ENCODE data around the gene INMT.

GRCh38 chr7:30750010-30750409 lies 1.9 kb upstream of the INMT start:
- TF ChIP-seq CTCF (IDR thresholded peaks at IDR 0.05; ENCODE audit: insufficient read depth, low read depth, low read length): no peak
- TF ChIP-seq EZH2 (IDR thresholded peaks at IDR 0.05; ENCODE audit: insufficient read depth, low read length): no peak

Measured in astrocyte (in vitro differentiated cells and primary cell).